Measurements from ENCODE around the gene MED25. TPM values are rescaled to one million over a fixed set of nuclear protein-coding genes. Genes with fewer than 3 reads are reported as not detected.

Gene MED25
- total RNA-seq, 5 donors from 2014 or later (not counting 1 experiment from before 2014, with no cell fraction given), result 46.0 to 64.1 (median 57.6) TPM

GRCh38 chr19:49829200-49829599 lies 11.1 kb downstream of the MED25 start:
- peaks cover 35% of the 10 kb centered on the region for H3K36me3 Mint-ChIP-seq
- peaks cover 0 to 5% (median 3%) of the 10 kb centered on the region in 3 donors for H3K4me1 Mint-ChIP-seq
- POLR2A ChIA-PET, result no interaction called here
- WGBS (ENCODE audit: insufficient coverage), result 98% methylated on average over 6 of the region's 8 CpGs
- no peak for DNase-seq
- no peak overlapping the region for H3K27ac Mint-ChIP-seq
- no peaks in the 10 kb centered on the region for H3K27me3 Mint-ChIP-seq
- H3K4me3 ChIP-seq (ENCODE audit: control insufficient read depth in 1 of 2, extremely low read depth in 1 of 2, low read length in 1 of 2), result no peak overlapping the region
- ATAC-seq (replicated peaks in 1 of 4), result no peak
- H3K27ac ChIP-seq (ENCODE audit: low read length), result no peak overlapping the region
- H3K4me1 ChIP-seq (ENCODE audit: control insufficient read depth in 1 of 2, extremely low read depth in 1 of 2, insufficient read depth in 2 of 2, low read length in 2 of 2), result no peaks in the 10 kb centered on the region
- H3K27me3 ChIP-seq (replicated peaks in 1 of 2; ENCODE audit: control insufficient read depth in 2 of 2, extremely low read depth in 1 of 2, insufficient read depth in 2 of 2, low read length in 1 of 2), result no peaks in the 10 kb centered on the region
- H3K9me3 Mint-ChIP-seq, result no peaks in the 10 kb centered on the region
- no peaks in the 10 kb centered on the region for H3K9me3 ChIP-seq
- H3K36me3 ChIP-seq (ENCODE audit: control insufficient read depth in 2 of 2, extremely low read depth in 1 of 2, insufficient read depth in 1 of 2, low read length in 1 of 2), result peaks cover 21 to 69% of the 10 kb centered on the region in 2 donors
- CTCF ChIA-PET, result no interaction called here
- H3K4me3 Mint-ChIP-seq, result no peak overlapping the region

DNA sequence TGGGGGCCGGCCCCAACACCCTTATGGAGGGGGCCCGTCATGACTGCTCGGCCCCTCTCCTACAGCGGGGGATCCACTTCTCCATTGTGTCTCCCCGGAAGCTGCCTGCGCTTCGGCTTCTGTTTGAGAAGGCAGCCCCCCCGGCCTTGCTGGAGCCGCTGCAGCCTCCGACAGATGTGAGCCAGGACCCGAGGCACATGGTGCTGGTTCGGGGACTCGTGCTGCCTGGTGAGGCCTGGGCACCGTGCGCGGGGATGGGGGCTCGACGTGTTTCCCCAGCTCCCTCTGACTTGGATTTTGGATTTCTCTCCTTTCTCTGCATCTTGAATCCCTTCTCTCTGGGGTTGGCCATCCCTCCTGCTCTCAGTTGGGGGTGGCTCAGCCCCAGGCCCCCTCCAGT lies 11.6 kb downstream of the MED25 start:
- ChIA-PET POLR2A (no interaction called here), CTCF (no interaction called here)
- H3K4me3 ChIP-seq (ENCODE audit: control insufficient read depth in 1 of 2, extremely low read depth in 1 of 2, low read length in 1 of 2), result no peak overlapping the region
- H3K36me3 ChIP-seq (ENCODE audit: control insufficient read depth in 2 of 2, extremely low read depth in 1 of 2, insufficient read depth in 1 of 2, low read length in 1 of 2), result peaks cover 24 to 71% of the 10 kb centered on the region in 2 donors
- H3K27me3 ChIP-seq (replicated peaks in 1 of 2; ENCODE audit: control insufficient read depth in 2 of 2, extremely low read depth in 1 of 2, insufficient read depth in 2 of 2, low read length in 1 of 2), result no peaks in the 10 kb centered on the region
- WGBS (ENCODE audit: insufficient coverage), result 96% methylated on average over 13 of the region's 18 CpGs
- Mint-ChIP-seq H3K36me3 (peaks cover 37% of the 10 kb centered on the region), H3K27me3 (no peaks in the 10 kb centered on the region), H3K4me3 (no peak overlapping the region), H3K4me1 (peaks cover 0 to 5% (median 3%) of the 10 kb centered on the region in 3 donors), H3K9me3 (no peaks in the 10 kb centered on the region), H3K27ac (no peak overlapping the region)
- no peaks in the 10 kb centered on the region for H3K4me1 ChIP-seq (ENCODE audit: control insufficient read depth in 1 of 2, extremely low read depth in 1 of 2, insufficient read depth in 2 of 2, low read length in 2 of 2)
- no peaks in the 10 kb centered on the region for H3K9me3 ChIP-seq
- H3K27ac ChIP-seq (ENCODE audit: low read length), result no peak overlapping the region
- DNase-seq (no peak), ATAC-seq (replicated peaks in 1 of 4) (no peak)

GRCh38 chr19:49830766-49831165 lies 12.7 kb downstream of the MED25 start:
- Mint-ChIP-seq H3K36me3 (peaks cover 44% of the 10 kb centered on the region), H3K9me3 (no peaks in the 10 kb centered on the region), H3K4me1 (peaks cover 0 to 5% (median 3%) of the 10 kb centered on the region in 3 donors), H3K4me3 (no peak overlapping the region), H3K27ac (no peak overlapping the region), H3K27me3 (no peaks in the 10 kb centered on the region)
- DNase-seq (no peak), ATAC-seq (replicated peaks in 1 of 4) (no peak)
- H3K27me3 ChIP-seq (replicated peaks in 1 of 2; ENCODE audit: control insufficient read depth in 2 of 2, extremely low read depth in 1 of 2, insufficient read depth in 2 of 2, low read length in 1 of 2), result no peaks in the 10 kb centered on the region
- H3K9me3 ChIP-seq, result no peaks in the 10 kb centered on the region
- WGBS (ENCODE audit: insufficient coverage), result 89% methylated on average over 7 of the region's 12 CpGs
- no peak overlapping the region for H3K4me3 ChIP-seq (ENCODE audit: control insufficient read depth in 1 of 2, extremely low read depth in 1 of 2, low read length in 1 of 2)
- H3K4me1 ChIP-seq (ENCODE audit: control insufficient read depth in 1 of 2, extremely low read depth in 1 of 2, insufficient read depth in 2 of 2, low read length in 2 of 2), result no peaks in the 10 kb centered on the region
- no peak overlapping the region for H3K27ac ChIP-seq (ENCODE audit: low read length)
- ChIA-PET CTCF (no interaction called here), POLR2A (interaction anchor here in 1 of 2 donors (0.7 kb wide), 1 partner anchor 98 kb away, joined by 3 read pairs; no protein-coding TSS in a partner anchor)
- H3K36me3 ChIP-seq (ENCODE audit: control insufficient read depth in 2 of 2, extremely low read depth in 1 of 2, insufficient read depth in 1 of 2, low read length in 1 of 2), result peaks cover 29 to 79% of the 10 kb centered on the region in 2 donors

- H3K4me3 Mint-ChIP-seq, result no peak overlapping the region
- Histone ChIP-seq H3K9me3 (no peaks in the 10 kb centered on the region), H3K27me3 (replicated peaks in 1 of 2; ENCODE audit: control insufficient read depth in 2 of 2, extremely low read depth in 1 of 2, insufficient read depth in 2 of 2, low read length in 1 of 2) (no peaks in the 10 kb centered on the region), H3K27ac (ENCODE audit: low read length) (no peak overlapping the region), H3K4me1 (ENCODE audit: control insufficient read depth in 1 of 2, extremely low read depth in 1 of 2, insufficient read depth in 2 of 2, low read length in 2 of 2) (no peaks in the 10 kb centered on the region), H3K4me3 (ENCODE audit: control insufficient read depth in 1 of 2, extremely low read depth in 1 of 2, low read length in 1 of 2) (no peak overlapping the region), H3K36me3 (ENCODE audit: control insufficient read depth in 2 of 2, extremely low read depth in 1 of 2, insufficient read depth in 1 of 2, low read length in 1 of 2) (peaks cover 29 to 80% of the 10 kb centered on the region in 2 donors)
- WGBS (ENCODE audit: insufficient coverage), result 100% methylated on average over 3 of the region's 8 CpGs
- H3K27ac Mint-ChIP-seq, result no peak overlapping the region
- ATAC-seq (replicated peaks in 1 of 4) (no peak), DNase-seq (no peak)
- H3K4me1 Mint-ChIP-seq, result peaks cover 0 to 3% (median 1%) of the 10 kb centered on the region in 3 donors
- POLR2A ChIA-PET, result no interaction called here
- no peaks in the 10 kb centered on the region for H3K27me3 Mint-ChIP-seq
- H3K9me3 Mint-ChIP-seq, result no peaks in the 10 kb centered on the region
- CTCF ChIA-PET, result no interaction called here
- peaks cover 38% of the 10 kb centered on the region for H3K36me3 Mint-ChIP-seq
These were observed 13.5 kb downstream of the MED25 start for GRCh38 chr19:49831592-49831991.

GRCh38 chr19:49832556-49832955 lies 14.5 kb downstream of the MED25 start:
- Mint-ChIP-seq H3K4me1 (peaks cover 0 to 1% (median 0%) of the 10 kb centered on the region in 3 donors), H3K27ac (no peak overlapping the region), H3K27me3 (no peaks in the 10 kb centered on the region), H3K9me3 (no peaks in the 10 kb centered on the region), H3K4me3 (no peak overlapping the region), H3K36me3 (peaks cover 38% of the 10 kb centered on the region)
- H3K4me1 ChIP-seq (ENCODE audit: control insufficient read depth in 1 of 2, extremely low read depth in 1 of 2, insufficient read depth in 2 of 2, low read length in 2 of 2), result no peaks in the 10 kb centered on the region
- DNase-seq (no peak), ATAC-seq (replicated peaks in 1 of 4) (no peak)
- no peaks in the 10 kb centered on the region for H3K27me3 ChIP-seq (replicated peaks in 1 of 2; ENCODE audit: control insufficient read depth in 2 of 2, extremely low read depth in 1 of 2, insufficient read depth in 2 of 2, low read length in 1 of 2)
- no peaks in the 10 kb centered on the region for H3K9me3 ChIP-seq
- 48% methylated on average over 2 of the region's 9 CpGs for WGBS (ENCODE audit: insufficient coverage)
- no peak overlapping the region for H3K4me3 ChIP-seq (ENCODE audit: control insufficient read depth in 1 of 2, extremely low read depth in 1 of 2, low read length in 1 of 2)
- peaks cover 34 to 76% of the 10 kb centered on the region in 2 donors for H3K36me3 ChIP-seq (ENCODE audit: control insufficient read depth in 2 of 2, extremely low read depth in 1 of 2, insufficient read depth in 1 of 2, low read length in 1 of 2)
- no peak overlapping the region for H3K27ac ChIP-seq (ENCODE audit: low read length)
- ChIA-PET POLR2A (no interaction called here), CTCF (interaction anchor here in 1 of 2 donors (0.6 kb wide), 1 partner anchor 735 kb away, joined by 3 read pairs; no protein-coding TSS in a partner anchor)

- Mint-ChIP-seq H3K9me3 (no peaks in the 10 kb centered on the region), H3K36me3 (peaks cover 46% of the 10 kb centered on the region), H3K4me1 (peaks cover 0 to 1% (median 0%) of the 10 kb centered on the region in 3 donors), H3K27ac (no peak overlapping the region), H3K4me3 (no peak overlapping the region), H3K27me3 (no peaks in the 10 kb centered on the region)
- ChIA-PET POLR2A (no interaction called here), CTCF (no interaction called here)
- H3K27me3 ChIP-seq (replicated peaks in 1 of 2; ENCODE audit: control insufficient read depth in 2 of 2, extremely low read depth in 1 of 2, insufficient read depth in 2 of 2, low read length in 1 of 2), result no peaks in the 10 kb centered on the region
- DNase-seq, result no peak
- no peaks in the 10 kb centered on the region for H3K9me3 ChIP-seq
- H3K4me1 ChIP-seq (ENCODE audit: control insufficient read depth in 1 of 2, extremely low read depth in 1 of 2, insufficient read depth in 2 of 2, low read length in 2 of 2), result no peaks in the 10 kb centered on the region
- peaks cover 31 to 80% of the 10 kb centered on the region in 2 donors for H3K36me3 ChIP-seq (ENCODE audit: control insufficient read depth in 2 of 2, extremely low read depth in 1 of 2, insufficient read depth in 1 of 2, low read length in 1 of 2)
- no peak overlapping the region for H3K27ac ChIP-seq (ENCODE audit: low read length)
- ATAC-seq (replicated peaks in 1 of 4), result no peak
- no peak overlapping the region for H3K4me3 ChIP-seq (ENCODE audit: control insufficient read depth in 1 of 2, extremely low read depth in 1 of 2, low read length in 1 of 2)
- WGBS (ENCODE audit: insufficient coverage), result 97% methylated on average over 6 of the region's 7 CpGs
These were observed 15.5 kb downstream of the MED25 start for GRCh38 chr19:49833599-49833998.

GRCh38 chr19:49835562-49835961 lies 17.5 kb downstream of the MED25 start:
- POLR2A ChIA-PET, result no interaction called here
- no peak overlapping the region for H3K4me3 ChIP-seq (ENCODE audit: control insufficient read depth in 1 of 2, extremely low read depth in 1 of 2, low read length in 1 of 2)
- H3K36me3 Mint-ChIP-seq, result peaks cover 54% of the 10 kb centered on the region
- no peaks in the 10 kb centered on the region for H3K4me1 ChIP-seq (ENCODE audit: control insufficient read depth in 1 of 2, extremely low read depth in 1 of 2, insufficient read depth in 2 of 2, low read length in 2 of 2)
- ATAC-seq (replicated peaks in 1 of 4), result no peak
- peaks cover 23 to 75% of the 10 kb centered on the region in 2 donors for H3K36me3 ChIP-seq (ENCODE audit: control insufficient read depth in 2 of 2, extremely low read depth in 1 of 2, insufficient read depth in 1 of 2, low read length in 1 of 2)
- peaks cover 0 to 1% (median 0%) of the 10 kb centered on the region in 3 donors for H3K4me1 Mint-ChIP-seq
- CTCF ChIA-PET, result no interaction called here
- H3K9me3 ChIP-seq, result no peaks in the 10 kb centered on the region
- DNase-seq, result no peak
- H3K27me3 Mint-ChIP-seq, result no peaks in the 10 kb centered on the region
- H3K4me3 Mint-ChIP-seq, result no peak overlapping the region
- 96% methylated on average over 7 of the region's 12 CpGs for WGBS (ENCODE audit: insufficient coverage)
- no peaks in the 10 kb centered on the region for H3K27me3 ChIP-seq (replicated peaks in 1 of 2; ENCODE audit: control insufficient read depth in 2 of 2, extremely low read depth in 1 of 2, insufficient read depth in 2 of 2, low read length in 1 of 2)
- no peak overlapping the region for H3K27ac ChIP-seq (ENCODE audit: low read length)
- no peak overlapping the region for H3K27ac Mint-ChIP-seq
- no peaks in the 10 kb centered on the region for H3K9me3 Mint-ChIP-seq

All from T-cell (primary cell).